OCI-LY7 (cell line): Measurements from ENCODE around the gene OSBPL6. TPM values are rescaled to one million over a fixed set of nuclear protein-coding genes. Genes with fewer than 3 reads are reported as not detected.

Source experiments
- BruUV-seq: library from RNA; stranded (reverse); fragments of 400-500 nt; replicated peaks from 2 replicates; lab custom pipeline; 2021; lab: Mats Ljungman, UMichigan
- CTCF ChIA-PET: fragments of 300-600 bp; sonication (Branson Sonifier 250); formaldehyde crosslinking; loops from one replicate; lab custom pipeline; 2022; ENCODE audit warnings: antibody characterized with exemption; ENCODE audit not compliant: unreplicated experiment; lab: Charles Lee
- POLR2A ChIA-PET: fragments of 300-600 bp; sonication (Branson Sonifier 250); formaldehyde crosslinking; loops from one replicate; lab custom pipeline; 2022; ENCODE audit warnings: antibody characterized with exemption; lab: Charles Lee
- DNase-seq: peaks from one replicate; pipeline ENCODE4 v3.0.0-alpha.2; 2015; ENCODE audit warnings: low spot score
- H2AFZ ChIP-seq: fragments of 200-600 bp; sonication (generic), shearing (Covaris generic); 2 replicates; pipeline ENCODE4 v1.6.1; 2014; ENCODE audit warnings: mild to moderate bottlenecking, antibody characterized with exemption, low read length, moderate library complexity
- H3K27ac ChIP-seq: fragments of 200-600 bp; sonication (generic); 2 replicates; pipeline ENCODE4 v1.5.1; 2014; ENCODE audit warnings: mixed run types, low read depth, mild to moderate bottlenecking, moderate library complexity, low read length, inconsistent platforms; ENCODE audit not compliant: poor library complexity, severe bottlenecking
- H3K36me3 ChIP-seq: fragments of 200-600 bp; sonication (generic); 2 replicates; pipeline ENCODE4 v1.6.1; 2014; ENCODE audit warnings: mild to moderate bottlenecking, antibody characterized with exemption, low read length, moderate library complexity, mixed read lengths; ENCODE audit not compliant: insufficient read depth
- H3K4me1 ChIP-seq: fragments of 200-600 bp; sonication (generic); 2 replicates; pipeline ENCODE4 v1.5.1; 2014; ENCODE audit warnings: mild to moderate bottlenecking, low read length; ENCODE audit not compliant: insufficient read depth, poor library complexity, severe bottlenecking
- H3K4me2 ChIP-seq: fragments of 200-600 bp; sonication (generic); 2 replicates; pipeline ENCODE4 v1.6.1; 2014; ENCODE audit warnings: mild to moderate bottlenecking, low read length
- H3K4me3 ChIP-seq: fragments of 200-600 bp; sonication (generic); 2 replicates; pipeline ENCODE4 v1.5.1; 2014; ENCODE audit warnings: mild to moderate bottlenecking, low read depth, low read length; ENCODE audit not compliant: poor library complexity, severe bottlenecking
- H3K79me2 ChIP-seq: fragments of 200-600 bp; sonication (generic); 2 replicates; pipeline ENCODE4 v1.6.1; 2016; ENCODE audit warnings: low read depth, mild to moderate bottlenecking, low read length, moderate library complexity, mixed read lengths; ENCODE audit not compliant: insufficient read depth
- H3K9me2 ChIP-seq: fragments of 200-600 bp; sonication (generic); 2 replicates; pipeline ENCODE4 v1.6.1; 2016; ENCODE audit warnings: mild to moderate bottlenecking, low read length, mixed read lengths; ENCODE audit not compliant: insufficient read depth
- H3K9me3 ChIP-seq: fragments of 200-600 bp; sonication (generic); 2 replicates; pipeline ENCODE4 v1.6.1; 2014; ENCODE audit warnings: mild to moderate bottlenecking, mixed run types, low read length, mixed read lengths
- H4K20me1 ChIP-seq: fragments of 200-600 bp; sonication (generic); 2 replicates; pipeline ENCODE4 v1.6.1; 2014; ENCODE audit warnings: mild to moderate bottlenecking, antibody characterized with exemption, low read length, moderate library complexity, mixed read lengths; ENCODE audit not compliant: insufficient read depth
- CTCF ChIP-seq: fragments of 200-600 bp; sonication (generic); conservative IDR thresholded peaks from 2 replicates; pipeline ENCODE4 v1.5.1; 2014; ENCODE audit warnings: mild to moderate bottlenecking, antibody characterized with exemption, low read length, moderate library complexity, mixed read lengths
- EZH2phosphoT487 ChIP-seq: fragments of 200-600 bp; sonication (generic); IDR thresholded peaks from 2 replicates; pipeline ENCODE4 v1.6.1; 2018; ENCODE audit warnings: low read depth, borderline replicate concordance, mild to moderate bottlenecking, mixed run types, antibody characterized with exemption, low read length, moderate library complexity, mixed read lengths
- intact Hi-C: fragments of 100-400 bp; cut with micrococcal nuclease; formaldehyde crosslinking; loops from one replicate; pipeline ENCODE4 v1.10.0; 2022; ENCODE audit not compliant: unreplicated experiment
- total RNA-seq, 2 experiments: library from RNA; depleted of rRNA in 1 of 2; stranded (reverse); fragments of >200 nt in 1 of 2; shearing (Covaris generic) in 1 of 2; gene quantifications; 2 replicates each; pipeline ENCODE4 v1.2.3, GENCODE V29; 2014 to 2022

OSBPL6 gene
- total RNA-seq, 2 experiments from 2014 or later = not detected

- no TSS peak for BruUV-seq
- Histone ChIP-seq H3K4me1 (peaks cover 9% of the 10 kb centered on the region), H3K27ac (no peak overlapping the region), H3K9me3 (no peaks in the 10 kb centered on the region), H3K36me3 (no peaks in the 10 kb centered on the region), H3K79me2 (no peaks in the 10 kb centered on the region), H3K4me3 (no peak overlapping the region), H2AFZ (no peak overlapping the region), H3K4me2 (no peak overlapping the region), H4K20me1 (no peaks in the 10 kb centered on the region), H3K9me2 (no peaks in the 10 kb centered on the region)
- DNase-seq = no peak
- CTCF ChIA-PET = no interaction called here
- no peak for TF ChIP-seq CTCF
- no peak for TF ChIP-seq EZH2phosphoT487
- POLR2A ChIA-PET = interaction anchor here (0.6 to 0.7 kb wide), 2 partner anchors 703 to 1343 kb away, joined by 3 to 4 read pairs; no protein-coding TSS in a partner anchor
- intact Hi-C loops = no loop called here
These were observed 5.0 kb downstream of the OSBPL6 start for GRCh38 chr2:178199334-178199733.

- Histone ChIP-seq H3K4me2 (no peak overlapping the region), H3K9me2 (no peaks in the 10 kb centered on the region), H3K79me2 (no peaks in the 10 kb centered on the region), H4K20me1 (no peaks in the 10 kb centered on the region), H3K36me3 (no peaks in the 10 kb centered on the region), H3K4me1 (no peaks in the 10 kb centered on the region), H3K4me3 (no peak overlapping the region), H3K27ac (no peak overlapping the region), H2AFZ (no peak overlapping the region), H3K9me3 (no peaks in the 10 kb centered on the region)
- ChIA-PET CTCF (no interaction called here), POLR2A (no interaction called here)
- intact Hi-C loops = no loop called here
- DNase-seq = no peak
- TF ChIP-seq EZH2phosphoT487 (no peak), CTCF (no peak)
- BruUV-seq = no TSS peak
These were observed 6.0 kb downstream of the OSBPL6 start for GRCh38 chr2:178200331-178200730.

GRCh38 chr2:178202927-178203326 lies 8.6 kb downstream of the OSBPL6 start:
- Histone ChIP-seq H3K36me3 (no peaks in the 10 kb centered on the region), H3K4me1 (no peaks in the 10 kb centered on the region), H3K9me3 (no peaks in the 10 kb centered on the region), H3K79me2 (no peaks in the 10 kb centered on the region), H3K9me2 (no peaks in the 10 kb centered on the region), H3K4me2 (no peak overlapping the region), H3K27ac (no peak overlapping the region), H3K4me3 (no peak overlapping the region), H4K20me1 (no peaks in the 10 kb centered on the region), H2AFZ (no peak overlapping the region)
- no peak for TF ChIP-seq EZH2phosphoT487
- TF ChIP-seq CTCF = no peak
- intact Hi-C loops = no loop called here
- ChIA-PET POLR2A (interaction anchor here (0.6 kb wide), 1 partner anchor 22 kb away, joined by 3 read pairs; no protein-coding TSS in a partner anchor), CTCF (no interaction called here)
- no peak for DNase-seq
- BruUV-seq = no TSS peak
